Inflammatory macrophage (primary cell): ENCODE data around the gene NBAS.
A peak's percentile ranks its signal among the peaks of the same experiment; 100 is the strongest.
"Not testable (repeated sequence)": the region's sequence is repeated elsewhere in the genome, so short reads cannot be mapped to it uniquely, and the experiment has no call there.

Experiments
- DNase-seq, 2 donors: peaks; one replicate each; pipeline ENCODE4 v3.0.0-alpha.2; 2020 to 2022

The NBAS gene

GRCh38 chr2:15355386-15355785 lies 205.7 kb downstream of the NBAS start:
- DNase-seq = no peak

- DNase-seq = no peak
These were observed 206.4 kb downstream of the NBAS start for GRCh38 chr2:15354596-15355366.

GRCh38 chr2:15352363-15352762 lies 208.8 kb downstream of the NBAS start:
- no peak for DNase-seq

GRCh38 chr2:15348636-15349035 lies 212.5 kb downstream of the NBAS start:
- no peak for DNase-seq

- DNase-seq = no peak
These were observed 213.1 kb downstream of the NBAS start for GRCh38 chr2:15348045-15348444.

- no peak for DNase-seq
These were observed 214.5 kb downstream of the NBAS start for GRCh38 chr2:15346624-15347023.

GRCh38 chr2:15337996-15338666 lies 223.0 kb downstream of the NBAS start:
- no peak for DNase-seq

GRCh38 chr2:15334644-15335326 lies 226.3 kb downstream of the NBAS start:
- no peak for DNase-seq

GRCh38 chr2:15331787-15332186 lies 229.3 kb downstream of the NBAS start:
- peak in 1 of 2 donors; percentile 2 for DNase-seq

GRCh38 chr2:15325296-15325695 lies 235.8 kb downstream of the NBAS start:
- DNase-seq = no peak

GRCh38 chr2:15323227-15323626 lies 237.9 kb downstream of the NBAS start:
- no peak for DNase-seq

- not testable (repeated sequence) for DNase-seq
These were observed 239.7 kb downstream of the NBAS start for GRCh38 chr2:15321481-15321880.

GRCh38 chr2:15316370-15316814 lies 244.7 kb downstream of the NBAS start:
- DNase-seq = no peak

GRCh38 chr2:15315411-15315810 lies 245.7 kb downstream of the NBAS start:
- no peak for DNase-seq

- DNase-seq = no peak
These were observed 247.5 kb downstream of the NBAS start for GRCh38 chr2:15313657-15314056.

- no peak for DNase-seq
These were observed 249.2 kb downstream of the NBAS start for GRCh38 chr2:15311926-15312325.

- no peak for DNase-seq
These were observed 249.8 kb downstream of the NBAS start for GRCh38 chr2:15311201-15311907.

GRCh38 chr2:15307526-15307925 lies 253.6 kb downstream of the NBAS start:
- no peak for DNase-seq

- DNase-seq = no peak
These were observed 254.4 kb downstream of the NBAS start for GRCh38 chr2:15306706-15307105.

- no peak for DNase-seq
These were observed 257.3 kb downstream of the NBAS start for GRCh38 chr2:15303874-15304273.

GRCh38 chr2:15302154-15302553 lies 259.0 kb downstream of the NBAS start:
- no peak for DNase-seq

GRCh38 chr2:15300624-15301573 lies 260.2 kb downstream of the NBAS start:
- peak; percentile 13 to 38 for DNase-seq
